Measurements from ENCODE around the gene ALLC.

Gene ALLC

GRCh38 chr2:3674066-3674845, 16.3 kb downstream of the ALLC start:
- in situ Hi-C loops (cut with HindIII; ENCODE audit: low sequenced_read_pairs): no loop called here

GRCh38 chr2:3675687-3676086, 17.7 kb downstream of the ALLC start:
- in situ Hi-C loops (cut with HindIII; ENCODE audit: low sequenced_read_pairs): no loop called here

GRCh38 chr2:3677436-3677835, 19.4 kb downstream of the ALLC start:
- in situ Hi-C loops (cut with HindIII; ENCODE audit: low sequenced_read_pairs): no loop called here

GRCh38 chr2:3678212-3678611, 20.2 kb downstream of the ALLC start:
- in situ Hi-C loops (cut with HindIII; ENCODE audit: low sequenced_read_pairs): no loop called here

GRCh38 chr2:3679180-3679579, 21.2 kb downstream of the ALLC start:
- in situ Hi-C loops (cut with HindIII; ENCODE audit: low sequenced_read_pairs): no loop called here

- in situ Hi-C loops (cut with HindIII; ENCODE audit: low sequenced_read_pairs): no loop called here
Measured at GRCh38 chr2:3679616-3680393, 21.8 kb downstream of the ALLC start.

- in situ Hi-C loops (cut with HindIII; ENCODE audit: low sequenced_read_pairs): no loop called here
Measured at GRCh38 chr2:3680548-3681345, 22.7 kb downstream of the ALLC start.

- in situ Hi-C loops (cut with HindIII; ENCODE audit: low sequenced_read_pairs): no loop called here
Measured at GRCh38 chr2:3681625-3682024, 23.6 kb downstream of the ALLC start.

- in situ Hi-C loops (cut with HindIII; ENCODE audit: low sequenced_read_pairs): no loop called here
Measured at GRCh38 chr2:3682811-3683210, 24.8 kb downstream of the ALLC start.

- in situ Hi-C loops (cut with HindIII; ENCODE audit: low sequenced_read_pairs): no loop called here
Measured at GRCh38 chr2:3683748-3684454, 25.9 kb downstream of the ALLC start.

GRCh38 chr2:3689998-3690748, 32.2 kb downstream of the ALLC start:
- in situ Hi-C loops (cut with HindIII; ENCODE audit: low sequenced_read_pairs): loop anchor here (5.0 kb wide), 1 partner anchor 38 kb away; no protein-coding TSS in a partner anchor

GRCh38 chr2:3692375-3692774, 34.4 kb downstream of the ALLC start:
- in situ Hi-C loops (cut with HindIII; ENCODE audit: low sequenced_read_pairs): loop anchor here (5.0 kb wide), 1 partner anchor 40 kb away; no protein-coding TSS in a partner anchor

- in situ Hi-C loops (cut with HindIII; ENCODE audit: low sequenced_read_pairs): no loop called here
Measured at GRCh38 chr2:3696545-3696944, 38.5 kb downstream of the ALLC start.

- in situ Hi-C loops (cut with HindIII; ENCODE audit: low sequenced_read_pairs): loop anchor here (10.0 kb wide), 1 partner anchor 124 kb away; no protein-coding TSS in a partner anchor
Measured at GRCh38 chr2:3701071-3701470, 43.1 kb downstream of the ALLC start.

GRCh38 chr2:3703236-3703756, 45.3 kb downstream of the ALLC start, which contains the start of gene DCDC2C:
Gene DCDC2C, plus strand, starts transcription at chr2:3703575. Its CDS starts 177 bp downstream, at chr2:3703752.
- in situ Hi-C loops (cut with HindIII; ENCODE audit: low sequenced_read_pairs): loop anchor here (10.0 kb wide), 1 partner anchor 122 kb away; no protein-coding TSS in a partner anchor

- in situ Hi-C loops (cut with HindIII; ENCODE audit: low sequenced_read_pairs): loop anchor here (10.0 kb wide), 1 partner anchor 121 kb away; no protein-coding TSS in a partner anchor
Measured at GRCh38 chr2:3703757-3704355, 45.9 kb downstream of the ALLC start.

GRCh38 chr2:3704692-3705091, 46.7 kb downstream of the ALLC start:
- in situ Hi-C loops (cut with HindIII; ENCODE audit: low sequenced_read_pairs): loop anchor here (10.0 kb wide), 1 partner anchor 120 kb away; no protein-coding TSS in a partner anchor

GRCh38 chr2:3705782-3706181, 47.8 kb downstream of the ALLC start:
- in situ Hi-C loops (cut with HindIII; ENCODE audit: low sequenced_read_pairs): loop anchor here (10.0 kb wide), 1 partner anchor 119 kb away; no protein-coding TSS in a partner anchor

- in situ Hi-C loops (cut with HindIII; ENCODE audit: low sequenced_read_pairs): loop anchor here (10.0 kb wide), 1 partner anchor 118 kb away; no protein-coding TSS in a partner anchor
Measured at GRCh38 chr2:3706892-3707291, 48.9 kb downstream of the ALLC start.

All from endothelial cell of hepatic sinusoid (primary cell).